Astrocyte of the spinal cord (primary cell): ENCODE results near the gene FAM107A.
A peak's percentile ranks its signal among the peaks of the same experiment; 100 is the strongest.

Experiments
- DNase-seq: peaks from one replicate; pipeline ENCODE4 v3.0.0; 2011; ENCODE audit warnings: low read depth, low spot score
- H3K4me3 ChIP-seq: 2 replicates; pipeline ENCODE4 v1.5.1; 2011; ENCODE audit warnings: low read depth, mild to moderate bottlenecking, low read length, moderate library complexity
- in situ Hi-C: cut with HindIII; loops from 2 replicates; pipeline ENCODE4 v1.10.0; 2017; ENCODE audit warnings: low sequenced_read_pairs
- TF ChIP-seq, protein P1 (sequence below): IDR thresholded peaks from 2 replicates; pipeline ENCODE4 v1.5.1; 2012; ENCODE audit warnings: low read depth, mild to moderate bottlenecking, low read length, inconsistent platforms

The FAM107A gene

DNA sequence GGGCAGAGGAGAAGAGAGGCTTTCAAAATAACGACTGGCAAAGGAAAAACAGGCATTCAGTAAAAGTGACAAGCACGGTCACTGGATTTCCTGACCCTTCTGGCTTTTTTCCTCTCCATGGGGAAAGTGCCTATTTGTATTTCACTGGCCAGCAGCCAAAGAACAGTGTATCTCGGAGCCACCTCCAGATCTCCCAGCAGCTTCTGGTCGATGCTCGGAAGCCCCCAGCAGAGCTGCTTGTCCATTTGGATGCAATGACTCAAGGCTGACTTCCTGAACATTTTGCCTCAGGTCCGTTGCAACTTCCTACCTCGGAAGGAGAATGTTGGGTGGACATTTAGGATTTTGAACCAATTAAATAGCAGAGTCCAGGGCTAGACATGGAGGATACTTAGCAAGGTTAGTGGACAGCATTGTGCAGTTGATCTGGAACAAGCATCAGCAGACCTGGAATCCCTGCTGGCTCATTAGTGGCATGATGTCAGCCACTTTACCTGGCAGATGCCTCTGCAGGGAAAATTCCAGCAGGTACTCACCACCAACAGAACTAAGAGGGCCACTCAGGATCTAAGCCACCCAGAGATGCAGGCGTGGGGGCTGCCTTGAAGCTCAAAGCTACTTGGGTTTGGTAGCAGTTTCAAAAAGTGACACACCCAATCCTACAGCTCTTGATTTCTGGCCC lies 1.1 kb downstream of the FAM107A start:
- no peak for DNase-seq
- in situ Hi-C loops, result no loop called here
- no peak overlapping the region for H3K4me3 ChIP-seq
- TF ChIP-seq, protein P1, sequence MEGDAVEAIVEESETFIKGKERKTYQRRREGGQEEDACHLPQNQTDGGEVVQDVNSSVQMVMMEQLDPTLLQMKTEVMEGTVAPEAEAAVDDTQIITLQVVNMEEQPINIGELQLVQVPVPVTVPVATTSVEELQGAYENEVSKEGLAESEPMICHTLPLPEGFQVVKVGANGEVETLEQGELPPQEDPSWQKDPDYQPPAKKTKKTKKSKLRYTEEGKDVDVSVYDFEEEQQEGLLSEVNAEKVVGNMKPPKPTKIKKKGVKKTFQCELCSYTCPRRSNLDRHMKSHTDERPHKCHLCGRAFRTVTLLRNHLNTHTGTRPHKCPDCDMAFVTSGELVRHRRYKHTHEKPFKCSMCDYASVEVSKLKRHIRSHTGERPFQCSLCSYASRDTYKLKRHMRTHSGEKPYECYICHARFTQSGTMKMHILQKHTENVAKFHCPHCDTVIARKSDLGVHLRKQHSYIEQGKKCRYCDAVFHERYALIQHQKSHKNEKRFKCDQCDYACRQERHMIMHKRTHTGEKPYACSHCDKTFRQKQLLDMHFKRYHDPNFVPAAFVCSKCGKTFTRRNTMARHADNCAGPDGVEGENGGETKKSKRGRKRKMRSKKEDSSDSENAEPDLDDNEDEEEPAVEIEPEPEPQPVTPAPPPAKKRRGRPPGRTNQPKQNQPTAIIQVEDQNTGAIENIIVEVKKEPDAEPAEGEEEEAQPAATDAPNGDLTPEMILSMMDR, result no peak

DNA sequence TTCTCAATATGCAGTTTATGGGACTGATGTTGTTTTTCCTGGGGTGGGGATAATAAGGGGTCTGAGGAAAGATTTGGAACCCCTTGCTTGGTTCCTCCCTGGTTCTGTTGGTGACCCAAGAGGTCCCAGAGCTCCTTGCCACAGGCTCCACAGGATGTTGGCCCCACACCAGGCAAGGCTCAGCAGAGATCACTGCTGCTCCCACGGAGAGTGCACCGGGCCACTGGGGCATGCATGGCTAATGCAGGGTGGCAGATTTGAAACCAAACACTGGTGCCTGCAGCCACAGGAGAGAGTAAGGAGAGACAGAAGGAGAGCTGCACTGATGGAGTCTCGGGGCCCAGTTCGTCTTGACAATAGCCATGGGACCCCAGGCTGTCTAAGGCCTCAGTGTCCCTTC lies 2.5 kb downstream of the FAM107A start:
- in situ Hi-C loops, result no loop called here
- TF ChIP-seq, protein P1, result no peak
- no peak overlapping the region for H3K4me3 ChIP-seq
- DNase-seq, result no peak

DNA sequence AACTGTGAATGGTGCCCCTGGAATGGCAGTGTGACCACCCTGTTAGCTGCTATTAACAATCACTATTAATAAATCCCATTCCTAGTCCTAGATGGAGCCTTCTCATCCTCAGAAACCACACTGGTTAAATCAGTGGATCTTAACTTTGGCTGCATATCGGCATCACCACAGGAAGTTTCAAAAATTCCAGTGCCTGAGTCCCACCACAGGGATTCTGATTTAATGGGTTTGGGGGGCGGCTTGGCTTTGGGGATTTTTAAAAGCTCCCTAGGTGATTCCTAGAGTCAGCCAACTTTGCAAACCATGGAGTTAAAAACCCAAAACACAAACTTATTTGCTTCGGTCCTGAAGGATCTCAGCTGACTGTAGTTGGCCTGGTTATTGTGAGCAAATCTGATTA lies 3.1 kb downstream of the FAM107A start:
- H3K4me3 ChIP-seq, result no peak overlapping the region
- TF ChIP-seq, protein P1, result no peak
- DNase-seq, result no peak
- in situ Hi-C loops, result no loop called here

DNA sequence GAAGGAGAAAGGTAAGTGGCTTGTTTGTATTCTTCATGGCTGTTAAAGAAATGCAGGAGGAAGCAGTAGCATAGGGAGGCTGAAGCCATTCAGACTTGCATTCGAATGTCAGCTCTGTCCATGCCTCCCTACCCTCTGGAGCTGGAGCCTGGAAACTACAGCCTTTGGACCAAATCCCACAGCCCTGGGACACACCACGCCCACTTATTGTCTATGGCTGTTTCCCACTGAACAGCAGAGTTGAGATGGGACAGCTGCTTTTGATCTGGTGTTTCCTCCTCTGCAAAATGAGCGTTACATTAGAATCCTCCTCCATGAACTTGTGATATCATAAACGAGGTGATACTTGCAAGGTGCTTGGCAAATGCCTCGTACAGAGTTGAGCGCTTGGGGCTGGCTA lies 3.6 kb downstream of the FAM107A start:
- no peak overlapping the region for H3K4me3 ChIP-seq
- in situ Hi-C loops, result no loop called here
- no peak for DNase-seq
- TF ChIP-seq, protein P1, result no peak

DNA sequence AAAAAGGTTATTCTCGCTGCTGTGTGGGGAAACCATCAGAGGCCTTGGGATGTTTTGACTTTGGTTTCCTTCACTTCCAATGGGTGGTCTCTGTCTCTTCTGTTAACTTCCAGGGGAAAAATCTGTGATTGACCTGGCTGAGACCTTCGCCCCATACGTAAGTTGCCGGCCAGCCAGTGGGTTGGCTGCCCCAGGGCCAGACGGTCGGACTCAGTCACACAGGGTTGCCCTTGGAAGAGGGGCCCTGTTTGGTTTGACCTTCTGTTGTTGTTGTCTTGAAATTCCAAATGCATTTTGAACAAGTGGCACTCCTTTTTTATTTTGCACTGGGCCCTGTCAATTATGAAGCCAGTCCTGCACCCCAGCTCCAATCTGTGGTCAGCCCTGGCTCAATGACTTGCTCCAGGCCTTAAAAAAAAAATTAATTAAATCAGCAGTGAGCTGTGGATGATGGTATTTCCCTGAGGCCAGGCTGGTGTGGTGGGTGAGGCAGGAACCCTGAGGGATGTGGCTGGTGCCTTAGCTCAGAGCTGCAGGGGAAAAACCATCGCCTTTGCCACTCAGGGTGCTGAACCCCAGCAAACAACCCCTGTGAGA lies 4.5 kb downstream of the FAM107A start:
- TF ChIP-seq, protein P1, result no peak
- DNase-seq, result no peak
- H3K4me3 ChIP-seq, result no peak overlapping the region
- in situ Hi-C loops, result no loop called here

DNA sequence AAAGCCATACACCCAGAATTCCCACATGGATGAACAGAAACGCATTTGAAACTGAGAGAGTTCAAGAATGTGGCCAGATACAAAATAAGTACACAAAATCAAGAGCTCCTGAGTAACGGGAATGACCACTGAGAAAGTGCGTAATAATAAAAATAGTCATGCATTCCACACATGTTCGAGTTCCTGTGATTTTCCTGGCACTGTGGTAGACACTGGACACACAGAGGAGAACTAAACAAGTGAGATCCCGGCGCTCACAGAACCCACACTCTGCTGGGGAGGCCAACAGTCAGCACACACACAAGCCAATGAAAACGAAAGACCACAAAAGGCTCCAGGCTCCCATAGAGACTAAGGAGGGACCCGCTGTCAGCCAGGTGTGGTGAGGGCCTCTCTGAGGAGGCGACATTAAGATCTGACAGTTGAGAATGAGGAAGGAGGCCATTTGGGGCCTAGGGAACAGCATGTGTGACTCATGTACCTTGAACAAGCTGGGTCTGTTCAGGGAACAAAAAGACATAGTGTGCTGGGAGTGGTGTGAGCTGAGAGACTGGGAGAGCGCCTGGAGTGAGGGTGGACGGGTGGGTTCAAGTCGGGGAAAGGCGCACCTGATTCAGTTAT lies 5.1 kb downstream of the FAM107A start:
- in situ Hi-C loops, result no loop called here
- H3K4me3 ChIP-seq, result no peak overlapping the region
- peak; percentile 78 for DNase-seq
- TF ChIP-seq, protein P1, result no peak
